GM08714 (cell line): ENCODE measurements around the gene LIMS1.
"Not testable (repeated sequence)": the region's sequence is repeated elsewhere in the genome, so short reads cannot be mapped to it uniquely, and the experiment has no call there.

Experiments
- H3K4me3 ChIP-seq: fragments of 200-500 bp; sonication (Bioruptor generic); 2 replicates; pipeline ENCODE4 v1.5.1; 2014; ENCODE audit warnings: mild to moderate bottlenecking, low read length, inconsistent platforms
- ZNF274 ChIP-seq: IDR thresholded peaks from 2 replicates; pipeline ENCODE4 v1.6.1; 2012; ENCODE audit warnings: mild to moderate bottlenecking, low read depth, low read length

Gene LIMS1

GRCh38 chr2:108533832-108534583, at the start of gene LIMS1:
TSS of gene LIMS1 (plus strand) at chr2:108534470. CDS start at chr2:108534563, 93 bp downstream.
- peak within 1 kb of the TSS; percentile 92 for H3K4me3 ChIP-seq
- no peak for TF ChIP-seq ZNF274

- no peak for TF ChIP-seq ZNF274
Measured at GRCh38 chr2:108485253-108485652, 49.0 kb upstream of the LIMS1 start.

GRCh38 chr2:108490506-108491122, 43.7 kb upstream of the LIMS1 start:
- no peak for TF ChIP-seq ZNF274
- no peak overlapping the region for H3K4me3 ChIP-seq

More at GRCh38 chr2:108485253-108485652, 49.0 kb upstream of the LIMS1 start:
- H3K4me3 ChIP-seq, result no peak overlapping the region

- no peak overlapping the region for H3K4me3 ChIP-seq
- TF ChIP-seq ZNF274, result no peak
Measured at GRCh38 chr2:108491848-108492247, 42.4 kb upstream of the LIMS1 start.

- H3K4me3 ChIP-seq, result no peak overlapping the region
- no peak for TF ChIP-seq ZNF274
Measured at GRCh38 chr2:108492364-108492763, 41.9 kb upstream of the LIMS1 start.

- not testable (repeated sequence) for H3K4me3 ChIP-seq
Measured at GRCh38 chr2:108496167-108496566, 38.1 kb upstream of the LIMS1 start.

GRCh38 chr2:108507620-108508019, 26.6 kb upstream of the LIMS1 start:
- not testable (repeated sequence) for H3K4me3 ChIP-seq

GRCh38 chr2:108512431-108512830, 21.8 kb upstream of the LIMS1 start:
- not testable (repeated sequence) for H3K4me3 ChIP-seq

GRCh38 chr2:108514478-108514877, 19.8 kb upstream of the LIMS1 start:
- H3K4me3 ChIP-seq, result not testable (repeated sequence)

GRCh38 chr2:108524688-108525087, 9.6 kb upstream of the LIMS1 start:
- not testable (repeated sequence) for H3K4me3 ChIP-seq

GRCh38 chr2:108525258-108525657, 9.0 kb upstream of the LIMS1 start:
- not testable (repeated sequence) for H3K4me3 ChIP-seq

GRCh38 chr2:108531674-108532055, 2.6 kb upstream of the LIMS1 start:
- H3K4me3 ChIP-seq, result peak overlapping the region; percentile 56; the same call in 1 of the 2 replicates

GRCh38 chr2:108534584-108535356, 500 bp downstream of the LIMS1 start:
- no peak for TF ChIP-seq ZNF274
- peak overlapping the region; percentile 92 for H3K4me3 ChIP-seq

More at GRCh38 chr2:108531674-108532055, 2.6 kb upstream of the LIMS1 start:
- TF ChIP-seq ZNF274, result no peak

- TF ChIP-seq ZNF274, result no peak
- H3K4me3 ChIP-seq, result peak overlapping the region; percentile 92
Measured at GRCh38 chr2:108535357-108535631, 1.0 kb downstream of the LIMS1 start.

- no peak for TF ChIP-seq ZNF274
- no peak overlapping the region; the same call in 1 of the 2 replicates for H3K4me3 ChIP-seq
Measured at GRCh38 chr2:108536133-108536780, 2.0 kb downstream of the LIMS1 start.
